Fibroblast of skin of left biceps (primary cell): Measurements from ENCODE around the gene WDFY3.

ENCODE experiments used
- DNase-seq, 2 experiments: peaks; one replicate each; pipeline ENCODE4 v3.0.0-alpha.2; 2013; ENCODE audit warnings: low read depth in 2 of 2

WDFY3 gene

GRCh38 chr4:84907145-84907544, 59.3 kb downstream of the WDFY3 start:
- no peak for DNase-seq

DNA sequence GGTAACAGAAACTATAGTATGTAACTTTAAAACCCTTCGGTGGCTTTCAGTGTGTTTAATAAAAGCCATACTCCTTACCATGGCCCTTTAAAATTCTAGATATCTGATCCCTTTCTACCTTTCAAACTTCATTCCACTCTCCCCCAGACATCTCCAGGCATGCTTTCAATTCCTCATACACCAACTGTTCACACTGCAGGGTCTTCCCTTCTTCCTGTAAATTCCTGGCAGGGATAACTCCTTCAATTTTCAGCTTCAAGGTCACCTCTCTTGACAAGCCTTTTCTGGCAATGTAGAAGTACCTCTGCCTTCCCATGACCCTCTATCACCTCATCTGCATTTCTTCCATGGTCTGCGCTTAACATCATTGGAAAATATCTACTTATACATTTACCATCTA, 60.8 kb downstream of the WDFY3 start:
- no peak for DNase-seq

- no peak for DNase-seq
Measured at GRCh38 chr4:84901740-84902281, 64.7 kb downstream of the WDFY3 start.

DNA sequence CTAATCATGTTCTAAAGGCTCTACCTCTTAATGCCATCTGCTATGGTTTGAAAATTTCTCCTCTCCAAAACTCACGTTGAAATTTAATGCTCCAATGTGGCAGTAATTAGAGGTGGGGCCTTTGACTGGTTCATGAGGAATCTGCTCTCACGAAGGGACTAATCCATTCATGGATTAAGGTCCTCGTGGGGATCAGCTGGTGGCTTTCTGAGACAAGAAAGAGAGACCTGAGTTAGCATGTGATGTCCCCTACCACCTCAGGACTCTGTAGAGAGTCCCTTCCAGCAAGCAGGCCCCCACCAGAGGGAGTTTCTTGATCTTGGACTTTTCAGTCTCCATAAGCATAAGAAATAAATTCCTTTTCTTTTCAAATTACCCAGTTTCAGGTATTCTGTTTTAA, 65.3 kb downstream of the WDFY3 start:
- no peak for DNase-seq

GRCh38 chr4:84899616-84900015, 66.9 kb downstream of the WDFY3 start:
- no peak for DNase-seq

GRCh38 chr4:84897516-84897915, 69.0 kb downstream of the WDFY3 start:
- DNase-seq = no peak

GRCh38 chr4:84895283-84895682, 71.2 kb downstream of the WDFY3 start:
- DNase-seq = no peak

DNA sequence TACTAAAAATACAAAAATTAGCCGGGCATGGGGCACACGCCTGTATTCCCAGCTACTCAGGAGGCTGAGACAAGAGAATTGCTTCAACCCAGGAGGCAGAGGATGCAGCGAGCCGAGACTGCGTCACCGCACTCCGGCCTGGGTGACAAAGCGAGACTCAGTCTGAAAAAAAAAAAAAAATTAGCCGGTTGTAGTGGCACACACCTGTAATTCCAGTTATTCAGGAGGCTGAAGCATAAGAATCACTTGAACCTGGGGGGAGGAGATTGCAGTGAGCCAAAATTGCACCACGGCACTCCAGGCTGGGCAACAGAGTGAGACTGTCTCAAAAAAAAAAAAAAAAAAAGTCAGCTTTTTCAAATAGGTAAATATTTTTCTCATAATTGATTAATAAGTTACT, 71.9 kb downstream of the WDFY3 start:
- no peak for DNase-seq

DNA sequence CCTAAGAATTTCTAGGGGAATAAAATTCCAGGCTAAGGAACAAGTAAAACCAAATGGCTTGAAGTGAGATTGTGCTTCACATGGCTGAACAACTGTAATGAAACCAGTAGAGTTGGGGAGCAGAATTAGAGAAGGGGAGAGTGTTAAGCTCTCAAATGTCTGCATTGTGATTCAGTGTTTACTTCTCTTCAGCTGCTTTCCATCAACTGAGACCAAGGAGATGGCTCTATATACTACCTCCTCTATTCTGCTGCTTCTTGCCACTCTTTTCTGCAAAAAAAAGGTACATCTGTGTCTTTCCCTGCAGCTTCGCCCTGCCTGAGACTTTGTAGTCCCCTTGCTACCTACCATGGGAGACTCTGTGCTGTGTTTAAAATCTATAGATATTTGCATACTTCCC, 73.5 kb downstream of the WDFY3 start:
- DNase-seq = no peak

DNA sequence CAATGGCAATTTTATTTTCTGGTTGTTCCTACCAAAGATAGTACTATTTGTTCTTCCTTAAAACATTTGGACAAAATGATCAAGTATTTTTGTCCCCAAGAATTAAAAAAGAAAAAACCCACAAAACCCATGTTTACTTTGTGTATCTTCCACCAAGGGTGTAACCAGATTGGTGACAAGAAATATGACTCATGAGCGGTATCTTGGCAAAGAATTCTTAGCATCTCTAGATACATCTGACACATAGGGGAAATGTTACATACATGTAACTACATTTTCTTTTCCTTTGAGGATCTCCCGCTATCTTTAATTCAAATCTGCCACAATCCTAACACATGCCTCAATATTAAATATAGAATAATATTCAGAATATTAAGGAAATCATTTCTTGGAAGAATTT, 78.7 kb downstream of the WDFY3 start:
- peak in 1 of 2 experiments; percentile 17 for DNase-seq

DNA sequence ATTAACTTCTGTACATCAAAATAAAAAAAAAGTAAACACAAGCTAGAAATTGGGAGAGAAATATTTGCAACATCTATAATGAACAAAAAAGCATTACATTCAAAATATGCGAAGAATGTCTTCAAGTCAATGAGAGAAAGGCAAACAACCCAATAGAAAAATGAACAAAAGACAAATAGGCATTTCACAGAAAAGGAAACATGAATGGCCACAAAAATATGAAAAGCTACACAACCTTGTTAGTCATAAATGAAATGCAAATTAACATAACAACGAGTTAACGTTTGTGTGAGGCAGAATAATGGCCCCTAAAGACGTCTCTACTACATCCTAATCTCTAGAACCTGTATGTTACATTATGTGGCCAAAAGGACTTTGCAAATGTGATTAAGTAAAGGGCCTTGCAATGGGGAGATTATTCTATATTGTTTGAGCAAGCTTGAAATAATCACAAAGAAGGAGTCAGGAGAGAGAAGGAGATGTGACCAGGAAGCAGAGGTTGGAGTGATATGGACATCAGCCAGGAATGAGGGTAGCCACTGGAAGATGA, 86.8 kb downstream of the WDFY3 start:
- peak in 1 of 2 experiments; percentile 13 for DNase-seq

DNA sequence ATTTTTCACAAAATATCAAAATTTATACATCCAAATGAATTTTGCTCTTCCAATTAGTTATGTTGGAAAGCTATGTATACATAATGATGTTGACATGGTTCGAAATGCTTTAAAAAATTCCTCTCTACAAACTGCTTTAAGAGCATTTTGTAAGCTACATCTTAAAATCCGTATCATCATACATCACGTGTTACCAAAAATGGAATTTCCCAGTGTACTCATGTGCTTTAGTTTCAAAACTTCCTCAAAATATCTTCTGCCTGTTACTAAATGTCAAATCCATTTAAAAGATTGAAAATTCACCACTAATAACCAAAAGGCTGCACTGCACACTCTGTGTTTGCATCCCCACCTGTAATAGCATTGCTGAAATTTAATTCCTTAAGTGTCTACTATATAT, 87.9 kb downstream of the WDFY3 start:
- no peak for DNase-seq

- DNase-seq = peak; percentile 66 to 67
Measured at GRCh38 chr4:84878090-84878489, 88.4 kb downstream of the WDFY3 start.

DNA sequence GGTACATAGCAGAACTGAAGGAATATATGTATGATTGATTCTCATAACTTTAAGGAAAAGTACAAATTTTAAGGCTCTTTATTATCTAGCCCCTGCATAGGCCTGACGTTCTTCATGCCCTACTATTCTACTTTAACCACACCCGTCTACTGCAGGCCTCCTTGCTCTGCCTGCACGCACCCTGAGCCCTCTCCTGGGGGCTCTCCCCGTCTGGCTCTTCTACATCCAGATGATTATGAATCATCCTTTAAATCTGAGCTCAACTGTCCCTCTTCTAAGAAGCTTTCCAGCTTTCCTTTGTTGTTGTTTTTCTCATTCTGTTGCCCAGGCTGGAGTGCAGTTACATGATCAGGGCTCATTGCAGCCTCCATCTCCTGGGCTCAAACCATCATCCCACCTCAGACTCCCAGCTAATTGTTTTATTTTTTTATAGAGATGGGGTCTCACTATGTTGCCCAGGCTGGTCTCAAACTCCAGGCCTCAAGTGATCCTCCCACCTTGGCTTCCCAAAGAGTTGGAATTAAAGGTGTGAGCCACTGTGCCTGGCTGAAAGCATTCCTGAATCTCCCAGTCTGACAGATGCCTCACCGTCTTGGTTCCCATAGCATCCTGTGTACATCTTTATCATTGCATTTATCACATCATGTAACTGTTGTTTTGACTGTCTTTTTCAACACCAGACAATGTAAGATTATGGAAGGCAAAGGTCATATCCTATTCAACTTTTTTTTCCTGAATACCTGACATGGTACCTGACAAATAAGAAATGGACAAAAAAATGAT, 89.2 kb downstream of the WDFY3 start:
- no peak for DNase-seq

DNA sequence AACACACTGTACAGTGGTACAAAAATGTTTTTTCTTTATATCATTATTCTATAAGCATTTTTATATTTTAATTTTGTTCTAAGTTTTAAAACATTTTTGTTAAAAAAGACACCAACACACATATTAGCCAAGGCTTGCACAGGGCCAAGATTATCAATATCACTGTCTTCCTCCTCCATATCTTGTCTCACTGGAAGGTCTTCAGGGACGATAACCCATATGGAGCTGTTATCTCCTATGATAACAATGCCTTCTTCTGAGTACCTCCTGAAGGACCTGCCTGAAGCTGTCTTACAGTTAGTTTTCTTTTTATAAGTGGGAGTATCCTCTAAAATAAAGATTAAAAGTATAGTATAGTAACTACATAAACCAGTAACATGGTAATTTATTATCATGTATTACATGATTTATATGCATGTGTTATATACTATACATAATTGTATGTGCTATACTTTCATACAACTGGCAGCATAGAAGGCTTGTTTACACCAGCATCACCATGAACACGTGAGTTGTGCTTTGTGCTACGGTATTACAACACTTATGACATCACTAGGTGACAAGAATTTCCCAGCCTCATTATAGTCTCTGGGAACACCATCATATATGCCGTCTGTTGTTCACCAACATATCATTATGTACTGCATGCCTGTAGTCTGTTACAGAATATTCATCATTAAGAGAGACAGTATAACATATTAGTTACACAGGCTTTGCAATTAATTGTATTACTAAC, 90.7 kb downstream of the WDFY3 start:
- DNase-seq = no peak

DNA sequence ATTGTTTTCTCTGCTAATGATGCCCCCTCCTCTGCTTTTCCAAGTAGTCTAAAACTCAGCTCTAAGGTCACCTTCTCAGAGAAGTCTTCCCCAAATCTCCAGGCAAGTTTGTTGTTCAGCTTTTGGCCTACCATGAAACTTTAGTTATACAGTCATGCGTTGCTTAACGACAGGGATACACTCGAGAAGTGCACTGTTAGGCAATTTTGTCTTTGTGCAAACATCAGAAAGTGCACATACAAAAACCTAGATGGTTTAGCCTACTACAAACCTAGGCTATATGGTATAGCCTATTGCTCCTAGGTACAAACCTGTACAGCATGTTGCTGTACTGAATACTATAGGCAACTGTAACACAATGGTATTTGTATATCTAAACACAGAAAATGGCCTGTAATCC, 91.9 kb downstream of the WDFY3 start:
- no peak for DNase-seq

DNA sequence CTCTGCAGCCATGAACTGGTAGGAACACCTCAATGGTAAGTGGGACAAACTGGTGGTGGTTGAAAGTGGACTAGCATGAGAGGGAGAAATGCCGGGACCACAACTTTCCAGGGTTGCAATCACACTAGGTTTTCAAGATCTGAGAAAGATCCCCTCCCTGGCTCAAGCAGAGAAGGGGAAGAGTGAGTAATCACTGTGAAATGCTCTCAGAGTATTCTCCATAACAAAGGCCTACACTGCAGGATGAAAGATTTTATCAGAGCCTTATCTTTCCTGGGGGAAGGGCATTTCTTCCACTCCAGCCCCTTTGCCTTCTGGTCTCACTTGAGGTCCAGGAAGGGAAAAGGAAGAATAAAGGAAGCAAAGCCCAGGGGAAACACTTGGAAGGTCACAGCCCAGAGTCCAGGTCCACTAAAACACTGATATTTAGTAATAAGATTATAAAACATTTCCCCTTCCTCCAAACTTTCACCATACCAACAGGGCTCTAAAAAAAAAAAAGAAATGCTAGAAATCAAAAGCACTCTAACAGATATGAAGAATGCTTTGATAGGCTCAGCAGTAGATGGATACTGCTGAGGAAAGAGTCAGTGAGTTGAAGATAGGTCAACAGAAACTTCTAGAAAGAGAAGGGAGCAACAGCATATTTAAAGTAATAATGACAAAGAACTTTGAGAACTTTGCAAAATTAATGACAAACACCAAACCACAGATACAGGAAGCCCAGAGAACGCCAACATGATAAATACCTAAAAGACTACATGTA, 95.9 kb downstream of the WDFY3 start:
- DNase-seq = peak; percentile 42 to 44

DNA sequence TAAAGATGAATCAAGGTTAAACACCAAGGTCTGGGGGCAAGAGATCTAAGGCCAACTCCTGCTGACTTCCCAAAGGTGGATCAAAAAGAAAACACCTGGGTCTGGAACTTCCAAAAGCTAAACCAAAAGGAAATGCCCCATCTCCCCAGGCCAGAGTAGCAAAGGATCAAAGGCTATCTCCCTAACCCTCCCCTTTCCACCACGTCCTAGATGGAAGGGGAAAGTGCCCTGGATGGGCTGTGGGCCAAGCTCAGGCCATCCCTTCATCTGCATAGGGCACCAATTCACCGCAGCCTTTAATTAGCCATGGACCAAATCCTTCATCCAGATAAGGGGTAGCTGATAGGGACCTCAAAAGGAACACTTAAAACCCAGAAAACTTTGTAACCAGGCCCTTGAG, 100.2 kb downstream of the WDFY3 start:
- DNase-seq = no peak

- no peak for DNase-seq
Measured at GRCh38 chr4:84865600-84865999, 100.9 kb downstream of the WDFY3 start.

GRCh38 chr4:84862064-84862463, 104.4 kb downstream of the WDFY3 start:
- DNase-seq = no peak

DNA sequence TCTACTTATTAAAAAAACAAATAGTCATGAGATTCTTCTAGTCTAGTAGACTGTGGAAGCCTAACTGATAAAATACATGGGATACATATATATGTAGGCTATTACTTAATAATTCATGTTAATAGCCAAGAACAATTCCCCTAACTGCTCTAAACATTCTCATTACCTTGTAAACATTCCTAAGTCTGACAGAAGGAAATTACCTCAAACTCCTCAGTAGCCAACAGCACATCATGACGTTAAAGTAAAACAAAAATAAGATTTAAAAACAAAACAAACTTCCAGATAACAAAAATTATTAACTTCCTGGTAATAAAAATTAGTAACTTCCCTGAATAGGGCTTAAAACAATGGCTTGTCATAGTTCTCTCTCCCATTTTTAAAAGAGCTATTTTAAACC, 109.2 kb downstream of the WDFY3 start:
- DNase-seq = no peak

DNA sequence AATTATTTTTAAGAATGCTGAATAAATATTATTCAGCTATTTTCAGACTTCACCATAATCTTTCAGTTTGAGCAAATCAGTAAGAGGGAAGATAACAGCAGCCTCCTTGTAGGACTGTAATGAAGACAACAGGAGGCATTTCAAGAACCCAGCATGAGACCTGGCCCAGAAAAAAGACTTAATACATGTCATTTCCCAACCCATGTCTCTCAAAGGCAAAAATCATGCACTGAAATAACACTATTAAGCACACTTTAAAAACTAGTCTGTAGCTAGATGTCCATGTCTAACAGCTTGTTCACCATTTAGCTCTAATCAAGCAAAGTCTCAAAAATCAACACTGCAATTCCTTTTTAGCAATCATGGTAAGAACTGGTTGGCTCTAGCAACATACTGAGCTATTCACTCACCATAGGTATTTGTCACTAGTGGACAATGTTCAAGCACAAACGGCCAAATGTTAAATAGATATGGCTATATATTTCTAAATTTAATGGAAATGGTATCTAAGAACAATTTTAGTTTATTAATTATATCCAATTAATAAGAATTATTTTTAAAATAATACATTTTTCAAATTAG, 109.9 kb downstream of the WDFY3 start:
- DNase-seq = no peak
